ENCODE data around the gene FAM241A. TPM values are rescaled to one million over a fixed set of nuclear protein-coding genes. Genes with fewer than 3 reads are reported as not detected.

The FAM241A gene
- total and polyA plus RNA-seq, 9 donors, result 1.0 to 4.9 (median 2.2) TPM

GRCh38 chr4:112185740-112186670 is 40.8 kb downstream of the FAM241A start:
- H3K27me3 ChIP-seq, result no peaks in the 10 kb centered on the region
- TF ChIP-seq CTCF (IDR thresholded peaks at IDR 0.05) (no peak), EP300 (IDR thresholded peaks at IDR 0.05) (no peak), POLR2A (IDR thresholded peaks at IDR 0.05) (no peak)
- H3K36me3 ChIP-seq, result no peaks in the 10 kb centered on the region
- intact Hi-C loops (cut with DNase I), result no loop called here
- DNase-seq, result no peak
- H3K27ac ChIP-seq, result no peak overlapping the region
- H3K4me3 ChIP-seq, result no peak overlapping the region
- H3K4me1 ChIP-seq (ENCODE audit: insufficient read depth), result no peaks in the 10 kb centered on the region
- no peaks in the 10 kb centered on the region for H3K9me3 ChIP-seq
- WGBS, 3 donors, result 80 to 83% (median 81%) methylated on average over 8 of the region's 8 CpGs

- Histone ChIP-seq H3K27ac (no peak overlapping the region), H3K9me3 (no peaks in the 10 kb centered on the region), H3K4me3 (no peak overlapping the region), H3K36me3 (no peaks in the 10 kb centered on the region), H3K4me1 (ENCODE audit: insufficient read depth) (no peaks in the 10 kb centered on the region), H3K27me3 (no peaks in the 10 kb centered on the region)
- no peak for TF ChIP-seq CTCF (IDR thresholded peaks at IDR 0.05)
- TF ChIP-seq EP300 (IDR thresholded peaks at IDR 0.05), result no peak
- TF ChIP-seq POLR2A (IDR thresholded peaks at IDR 0.05), result no peak
- no peak for DNase-seq
- WGBS, 3 donors, result 57 to 72% (median 65%) methylated on average over 2 of the region's 2 CpGs
- intact Hi-C loops (cut with DNase I), result no loop called here
These were observed 44.5 kb downstream of the FAM241A start for GRCh38 chr4:112189754-112190153.

GRCh38 chr4:112190684-112191083 is 45.4 kb downstream of the FAM241A start:
- Histone ChIP-seq H3K4me1 (ENCODE audit: insufficient read depth) (no peaks in the 10 kb centered on the region), H3K36me3 (no peaks in the 10 kb centered on the region), H3K27me3 (no peaks in the 10 kb centered on the region), H3K4me3 (no peak overlapping the region), H3K27ac (no peak overlapping the region), H3K9me3 (no peaks in the 10 kb centered on the region)
- TF ChIP-seq EP300 (IDR thresholded peaks at IDR 0.05) (no peak), POLR2A (IDR thresholded peaks at IDR 0.05) (no peak), CTCF (IDR thresholded peaks at IDR 0.05) (no peak)
- intact Hi-C loops (cut with DNase I), result no loop called here
- DNase-seq, result no peak
- 85 to 89% (median 88%) methylated on average over 8 of the region's 8 CpGs for WGBS, 3 donors

- no peak overlapping the region for H3K27ac ChIP-seq
- no peaks in the 10 kb centered on the region for H3K4me1 ChIP-seq (ENCODE audit: insufficient read depth)
- no peaks in the 10 kb centered on the region for H3K36me3 ChIP-seq
- H3K27me3 ChIP-seq, result no peaks in the 10 kb centered on the region
- intact Hi-C loops (cut with DNase I), result no loop called here
- DNase-seq, result no peak
- no peak overlapping the region for H3K4me3 ChIP-seq
- no peaks in the 10 kb centered on the region for H3K9me3 ChIP-seq
- 36 to 56% (median 48%) methylated on average over 1 of the region's 1 CpG for WGBS, 3 donors
- no peak for TF ChIP-seq EP300 (IDR thresholded peaks at IDR 0.05)
- TF ChIP-seq CTCF (IDR thresholded peaks at IDR 0.05), result no peak
- TF ChIP-seq POLR2A (IDR thresholded peaks at IDR 0.05), result no peak
These were observed 51.2 kb downstream of the FAM241A start for GRCh38 chr4:112196461-112196860.

Data from ovary (tissue), 9 donors.